B cell (primary cell): ENCODE measurements around the gene CLEC10A. TPM values are rescaled to one million over a fixed set of nuclear protein-coding genes. Genes with fewer than 3 reads are reported as not detected.

Experiments
- ATAC-seq: fragments of 200-7000 bp; cut with Tn5 transposase; one replicate; pipeline ENCODE4 v1.10.0; 2021; ENCODE audit warnings: low read depth, mild to moderate bottlenecking, moderate number of reproducible peaks, moderate library complexity
- CTCF ChIA-PET: fragments of 350-600 bp; sonication (Branson Sonifier 250); formaldehyde crosslinking; loops from one replicate; lab custom pipeline; 2021; ENCODE audit warnings: antibody characterized with exemption, inconsistent platforms; lab: Charles Lee
- POLR2A ChIA-PET: fragments of 350-600 bp; sonication (Branson Sonifier 250); formaldehyde crosslinking; loops from one replicate; lab custom pipeline; 2021; ENCODE audit warnings: antibody characterized with exemption; lab: Charles Lee
- DNase-seq: peaks from one replicate; pipeline ENCODE4 v3.0.0; 2013
- H2AFZ ChIP-seq: 2 replicates; pipeline ENCODE4 v1.6.1; 2012; ENCODE audit warnings: mild to moderate bottlenecking, low read depth, low read length; ENCODE audit not compliant: insufficient read depth, poor library complexity, severe bottlenecking
- H3K27ac ChIP-seq, 2 donors: 1 replicate in 1 of 2; 2 replicates in 1 of 2; pipeline ENCODE4 v1.5.1; 2012 to 2013; ENCODE audit warnings: low read length in 2 of 2, mild to moderate bottlenecking in 2 of 2, moderate library complexity in 1 of 2
- H3K27me3 ChIP-seq, 4 experiments: fragments of 200-600 bp in 1 of 4; sonication (generic) in 1 of 4; replicated peaks in 1 of 4; 1 replicate in 2 of 4; 2 replicates in 2 of 4; pipeline versions ENCODE4 v1.6.1 to v1.7.0; 2013 to 2016; ENCODE audit warnings: low read length in 3 of 4, mild to moderate bottlenecking in 2 of 4, mixed read lengths in 1 of 4, moderate library complexity in 1 of 4; ENCODE audit not compliant: insufficient read depth in 4 of 4, control insufficient read depth in 3 of 4; ENCODE audit errors: control extremely low read depth in 1 of 4
- H3K36me3 ChIP-seq, 2 experiments: replicated peaks in 1 of 2; 1 replicate in 1 of 2; 2 replicates in 1 of 2; pipeline versions ENCODE4 v1.6.1 to v1.7.1; 2013; ENCODE audit warnings: low read length in 1 of 2; ENCODE audit not compliant: insufficient read depth in 2 of 2, control insufficient read depth in 1 of 2; ENCODE audit errors: control extremely low read depth in 1 of 2, extremely low read depth in 1 of 2
- H3K4me1 ChIP-seq, 2 donors: fragments of 200-600 bp in 1 of 2; sonication (generic) in 1 of 2; 1 replicate in 1 of 2; 2 replicates in 1 of 2; pipeline versions ENCODE4 v1.5.1 to v1.6.1; 2013 to 2017; ENCODE audit warnings: low read length in 2 of 2; ENCODE audit not compliant: control insufficient read depth in 2 of 2, insufficient read depth in 2 of 2
- H3K4me2 ChIP-seq: replicated peaks from 2 replicates; pipeline ENCODE3; 2012; ENCODE audit warnings: mild to moderate bottlenecking, low read depth, low read length; ENCODE audit not compliant: poor library complexity, severe bottlenecking
- H3K4me3 ChIP-seq, 5 experiments: fragments of 200-600 bp in 1 of 5; sonication (generic) in 1 of 5; 1 replicate in 3 of 5; 2 replicates in 2 of 5; pipeline versions ENCODE4 v1.5.1 to v1.7.0; 2011 to 2016; ENCODE audit warnings: low read length in 4 of 5, mild to moderate bottlenecking in 4 of 5, low read depth in 2 of 5, control low read depth in 1 of 5, moderate library complexity in 1 of 5; ENCODE audit not compliant: insufficient read depth in 1 of 5; ENCODE audit errors: control extremely low read depth in 1 of 5, extremely low read depth in 1 of 5
- H3K79me2 ChIP-seq: fragments of 200-600 bp; sonication (generic); one replicate; pipeline ENCODE4 v1.6.0; 2016; ENCODE audit warnings: low read length; ENCODE audit not compliant: control insufficient read depth, insufficient read depth
- H3K9ac ChIP-seq: fragments of 200-600 bp; sonication (generic); 2 replicates; pipeline ENCODE4 v1.6.1; 2017; ENCODE audit warnings: mild to moderate bottlenecking, low read length, moderate library complexity
- H3K9me3 ChIP-seq, 3 donors: one replicate each; pipeline versions ENCODE4 v1.6.1 to v1.7.1; 2013; ENCODE audit warnings: low read length in 2 of 3; ENCODE audit not compliant: control insufficient read depth in 2 of 3, insufficient read depth in 1 of 3; ENCODE audit errors: control extremely low read depth in 1 of 3
- H4K20me1 ChIP-seq: 2 replicates; pipeline ENCODE4 v1.6.0; 2012; ENCODE audit warnings: mild to moderate bottlenecking, low read length; ENCODE audit not compliant: insufficient read depth, control insufficient read depth, poor library complexity, severe bottlenecking
- H3K27ac Mint-ChIP-seq: one replicate; pipeline ENCODE4 v1.8.0; 2021; ENCODE audit warnings: mixed read lengths
- H3K27me3 Mint-ChIP-seq: one replicate; pipeline ENCODE4 v1.8.0; 2021; ENCODE audit warnings: mixed read lengths
- H3K4me1 Mint-ChIP-seq: one replicate; pipeline ENCODE4 v1.8.0; 2021; ENCODE audit warnings: mixed read lengths
- H3K4me3 Mint-ChIP-seq: one replicate; pipeline ENCODE4 v1.8.0; 2021; ENCODE audit warnings: mixed read lengths
- H3K9me3 Mint-ChIP-seq: one replicate; pipeline ENCODE4 v1.8.0; 2022; ENCODE audit warnings: mixed read lengths; ENCODE audit not compliant: insufficient read depth
- EZH2 ChIP-seq: IDR thresholded peaks from 2 replicates; pipeline ENCODE4 v1.6.1; 2012; ENCODE audit warnings: borderline replicate concordance, low read depth, mild to moderate bottlenecking, moderate library complexity, low read length; ENCODE audit not compliant: insufficient read depth, poor library complexity, severe bottlenecking
- WGBS: methylation state at CpG from one replicate; pipeline ENCODE4 v1.1.5; 2013; ENCODE audit warnings: missing lambda C conversion rate; ENCODE audit not compliant: insufficient coverage; 5-methylcytosine and 5-hydroxymethylcytosine counted together
- intact Hi-C: fragments of 100-400 bp; cut with micrococcal nuclease; formaldehyde crosslinking; loops from one replicate; pipeline ENCODE4 v1.10.0; 2022
- polyA plus RNA-seq: library from polyadenylated mRNA; depleted of rRNA; stranded (reverse); fragments of >200 nt; gene quantifications from 2 replicates; pipeline ENCODE4 v1.2.3, GENCODE V29; 2012
- total RNA-seq, 2 donors: library from RNA; stranded (reverse); fragments of 120-200 nt in 1 of 2; gene quantifications; 1 replicate in 1 of 2; 2 replicates in 1 of 2; pipeline versions ENCODE4 v1.2.3 to v1.2.4, GENCODE V29; 2013 to 2022
- TF ChIP-seq, protein P1 (sequence below): fragments of 200-600 bp; IDR thresholded peaks from one replicate; pipeline ENCODE4 v1.8.0; 2022; ENCODE audit warnings: antibody characterized with exemption, mild to moderate bottlenecking

The CLEC10A gene
- total and polyA plus RNA-seq, 2 donors (not counting 1 experiment from before 2014, with no cell fraction given) = 0.15 TPM; not detected in 1

DNA sequence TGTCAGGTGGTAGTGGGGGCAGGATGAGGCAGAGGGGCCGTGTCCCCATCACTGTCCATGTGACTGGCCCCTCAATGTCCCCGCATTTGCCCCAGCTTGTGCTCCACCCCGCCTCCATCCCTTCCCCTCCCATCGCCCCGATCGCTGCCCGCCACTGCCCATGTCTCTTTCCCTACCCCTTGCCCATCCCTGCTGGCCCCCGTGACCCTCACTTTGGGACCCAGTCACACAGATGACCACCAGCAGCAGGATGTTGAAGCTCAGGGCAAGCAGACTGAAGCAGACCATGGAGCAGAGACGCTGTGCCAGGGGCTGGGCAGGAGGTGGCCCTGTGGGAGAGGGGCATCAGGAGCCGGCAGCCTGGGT is 28.5 kb upstream of the CLEC10A start:
- WGBS = 82% methylated on average over 9 of the region's 10 CpGs
- DNase-seq = no peak
- TF ChIP-seq, protein P1, sequence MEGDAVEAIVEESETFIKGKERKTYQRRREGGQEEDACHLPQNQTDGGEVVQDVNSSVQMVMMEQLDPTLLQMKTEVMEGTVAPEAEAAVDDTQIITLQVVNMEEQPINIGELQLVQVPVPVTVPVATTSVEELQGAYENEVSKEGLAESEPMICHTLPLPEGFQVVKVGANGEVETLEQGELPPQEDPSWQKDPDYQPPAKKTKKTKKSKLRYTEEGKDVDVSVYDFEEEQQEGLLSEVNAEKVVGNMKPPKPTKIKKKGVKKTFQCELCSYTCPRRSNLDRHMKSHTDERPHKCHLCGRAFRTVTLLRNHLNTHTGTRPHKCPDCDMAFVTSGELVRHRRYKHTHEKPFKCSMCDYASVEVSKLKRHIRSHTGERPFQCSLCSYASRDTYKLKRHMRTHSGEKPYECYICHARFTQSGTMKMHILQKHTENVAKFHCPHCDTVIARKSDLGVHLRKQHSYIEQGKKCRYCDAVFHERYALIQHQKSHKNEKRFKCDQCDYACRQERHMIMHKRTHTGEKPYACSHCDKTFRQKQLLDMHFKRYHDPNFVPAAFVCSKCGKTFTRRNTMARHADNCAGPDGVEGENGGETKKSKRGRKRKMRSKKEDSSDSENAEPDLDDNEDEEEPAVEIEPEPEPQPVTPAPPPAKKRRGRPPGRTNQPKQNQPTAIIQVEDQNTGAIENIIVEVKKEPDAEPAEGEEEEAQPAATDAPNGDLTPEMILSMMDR = no peak
- no peak for TF ChIP-seq EZH2
- H2AFZ ChIP-seq = no peak overlapping the region
- peaks cover 0 to 3% (median 0%) of the 10 kb centered on the region in 3 donors for H3K9me3 ChIP-seq
- no peaks in the 10 kb centered on the region for H3K79me2 ChIP-seq
- H4K20me1 ChIP-seq = no peaks in the 10 kb centered on the region
- H3K4me3 Mint-ChIP-seq = no peak overlapping the region
- H3K27me3 ChIP-seq = peaks cover 0 to 7% (median 0%) of the 10 kb centered on the region in 4 experiments
- H3K4me1 Mint-ChIP-seq = peaks cover 7% of the 10 kb centered on the region
- no peaks in the 10 kb centered on the region for H3K9me3 Mint-ChIP-seq
- no peak overlapping the region for H3K9ac ChIP-seq
- no peak overlapping the region for H3K27ac Mint-ChIP-seq
- intact Hi-C loops = no loop called here
- POLR2A ChIA-PET = interaction anchor here (0.6 to 0.7 kb wide), 2 partner anchors 48 to 534 kb away, joined by 4 to 5 read pairs; no protein-coding TSS in a partner anchor
- H3K4me3 ChIP-seq = no peak overlapping the region
- peaks cover 19% of the 10 kb centered on the region for H3K27me3 Mint-ChIP-seq
- CTCF ChIA-PET = no interaction called here
- H3K36me3 ChIP-seq = no peaks in the 10 kb centered on the region
- peaks cover 6 to 7% of the 10 kb centered on the region in 2 donors for H3K4me1 ChIP-seq
- no peak overlapping the region for H3K27ac ChIP-seq
- no peak overlapping the region for H3K4me2 ChIP-seq
- no peak for ATAC-seq

DNA sequence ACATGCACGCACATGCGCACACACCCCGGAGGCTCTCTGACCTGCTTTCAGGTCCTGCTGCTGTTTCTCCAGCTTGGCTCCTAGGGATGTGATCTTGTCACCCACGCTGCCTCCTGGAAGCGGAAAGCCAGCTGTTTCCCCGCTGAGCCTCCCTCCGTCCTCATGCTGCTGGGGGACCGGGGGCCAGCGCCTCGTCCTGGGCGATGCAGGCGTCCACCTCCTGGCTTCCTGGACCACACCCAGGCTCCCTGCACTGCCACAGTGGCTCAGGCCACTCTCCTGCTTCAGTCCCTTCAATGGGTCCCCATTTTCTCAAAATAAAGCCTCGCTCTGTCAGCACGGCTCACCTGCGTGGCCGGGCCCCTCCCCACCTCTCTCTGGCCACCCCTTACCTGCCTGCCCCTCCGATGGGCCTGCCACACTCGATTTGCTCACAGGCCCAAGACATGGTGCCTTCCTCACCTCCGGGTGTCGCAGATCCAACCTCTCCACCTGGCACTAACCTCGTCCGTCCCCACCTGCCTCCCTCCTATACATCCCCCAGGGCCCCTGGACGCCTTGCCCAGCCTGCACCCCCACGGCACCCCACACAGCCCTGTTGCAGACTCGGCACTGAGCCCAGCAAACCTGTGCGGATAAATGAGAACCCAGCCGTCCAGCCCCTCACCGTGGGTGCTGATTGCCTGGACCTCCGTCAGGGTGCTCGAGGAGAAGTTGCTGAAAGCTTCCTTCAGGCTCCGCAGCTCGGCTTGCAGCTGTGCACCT is 27.9 kb upstream of the CLEC10A start:
- Histone ChIP-seq H3K27me3 (peaks cover 0 to 7% (median 0%) of the 10 kb centered on the region in 4 experiments), H3K9me3 (peaks cover 0 to 3% (median 0%) of the 10 kb centered on the region in 3 donors), H3K4me2 (no peak overlapping the region), H3K36me3 (no peaks in the 10 kb centered on the region), H3K9ac (no peak overlapping the region), H3K79me2 (no peaks in the 10 kb centered on the region), H2AFZ (no peak overlapping the region), H4K20me1 (no peaks in the 10 kb centered on the region), H3K27ac (no peak overlapping the region), H3K4me3 (no peak overlapping the region), H3K4me1 (peaks cover 6 to 7% of the 10 kb centered on the region in 2 donors)
- ChIA-PET POLR2A (interaction anchor here (0.6 kb wide), 1 partner anchor 48 kb away, joined by 5 read pairs; no protein-coding TSS in a partner anchor), CTCF (interaction anchor here (1.2 kb wide), 1 partner anchor 24 kb away, joined by 3 read pairs; no protein-coding TSS in a partner anchor)
- H3K4me1 Mint-ChIP-seq = peaks cover 7% of the 10 kb centered on the region
- no peaks in the 10 kb centered on the region for H3K9me3 Mint-ChIP-seq
- H3K27me3 Mint-ChIP-seq = peaks cover 24% of the 10 kb centered on the region
- DNase-seq (no peak), ATAC-seq (no peak)
- no peak for TF ChIP-seq EZH2
- TF ChIP-seq, protein P1 = no peak
- no peak overlapping the region for H3K27ac Mint-ChIP-seq
- intact Hi-C loops = no loop called here
- 89% methylated on average over 32 of the region's 32 CpGs for WGBS
- H3K4me3 Mint-ChIP-seq = no peak overlapping the region
